HS-5 (cell line): Measurements from ENCODE around the gene GPATCH11.

Source experiments
- DNase-seq: peaks from one replicate; pipeline ENCODE4 v3.0.0-alpha.2; 2012; ENCODE audit warnings: low read depth

GPATCH11 gene

DNA sequence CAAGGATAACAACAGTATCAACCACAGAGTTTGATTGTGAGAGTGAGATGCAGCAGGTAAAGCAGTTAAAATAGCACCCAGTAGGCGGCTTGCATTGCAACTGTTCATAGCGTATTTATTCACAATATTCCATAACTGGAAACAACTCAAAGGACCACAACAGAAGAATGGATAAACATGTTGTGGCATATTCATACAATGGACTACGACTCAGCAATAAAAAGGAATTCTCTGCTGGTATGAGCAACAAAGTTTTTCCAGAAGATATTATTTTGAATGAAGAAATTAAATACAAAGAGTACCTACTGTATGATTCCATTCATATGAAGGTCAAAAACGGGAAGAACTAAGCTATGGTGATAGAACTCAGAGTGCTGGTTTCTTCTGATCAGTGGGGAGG is 25.2 kb downstream of the GPATCH11 start:
- no peak for DNase-seq

DNA sequence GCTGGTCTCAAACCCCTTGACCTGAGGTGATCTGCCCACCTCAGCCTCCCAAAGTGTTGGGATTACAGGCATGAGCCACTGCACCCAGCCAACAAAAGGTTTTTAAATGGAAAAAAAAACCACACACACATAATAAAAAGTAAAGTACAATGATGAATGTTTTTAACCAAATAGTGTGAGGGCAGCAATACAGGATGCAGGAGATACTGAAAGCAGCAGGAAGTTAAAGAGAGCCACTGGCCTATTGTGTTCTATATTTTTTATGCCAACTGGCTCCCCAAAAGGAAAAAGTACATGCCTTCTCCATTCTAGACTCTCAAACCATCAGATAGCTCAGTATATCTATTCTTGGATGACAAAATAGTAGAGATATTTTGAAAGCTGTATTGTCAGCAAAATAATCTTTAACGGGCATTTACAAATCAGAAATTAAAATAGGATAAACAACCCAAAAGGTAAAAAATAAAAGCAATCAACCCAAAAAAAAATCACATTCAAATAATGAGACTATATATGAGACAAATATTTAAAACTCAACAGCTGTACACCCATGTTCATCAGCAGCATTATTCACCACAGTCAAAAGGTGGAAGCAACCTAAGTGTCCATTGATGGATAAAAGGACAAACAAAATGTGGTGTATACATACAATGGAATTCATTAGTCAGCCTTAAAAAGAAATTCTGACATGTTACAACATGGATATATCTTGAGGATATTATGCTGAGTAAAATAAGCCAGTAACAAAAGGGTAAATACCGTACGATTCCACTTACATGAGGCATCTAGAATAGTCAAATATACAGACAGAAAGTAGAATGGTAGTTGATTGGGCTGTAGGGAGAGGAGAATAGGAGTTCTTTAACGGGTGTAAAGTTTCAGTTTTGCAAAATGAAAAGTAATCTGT is 26.2 kb downstream of the GPATCH11 start:
- no peak for DNase-seq

DNA sequence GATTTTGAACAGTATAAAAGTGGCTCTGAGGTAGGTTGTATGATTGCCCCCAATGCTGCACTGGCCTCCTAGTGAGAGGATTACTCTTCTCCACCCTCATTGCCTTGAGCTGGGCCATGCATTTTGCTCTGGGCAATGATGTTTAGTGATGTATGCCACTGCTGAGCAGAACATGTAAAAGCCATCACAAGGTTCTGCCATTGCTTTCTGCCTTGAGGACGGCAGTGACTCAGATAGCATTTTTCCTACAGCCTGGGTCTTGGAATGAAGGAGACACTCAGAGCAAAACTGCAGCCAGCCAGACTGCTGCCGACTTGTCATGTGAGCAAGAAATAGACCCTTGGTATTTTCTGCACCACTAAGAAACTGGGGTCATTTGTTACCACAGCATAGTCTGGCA is 27.6 kb downstream of the GPATCH11 start:
- no peak for DNase-seq

DNA sequence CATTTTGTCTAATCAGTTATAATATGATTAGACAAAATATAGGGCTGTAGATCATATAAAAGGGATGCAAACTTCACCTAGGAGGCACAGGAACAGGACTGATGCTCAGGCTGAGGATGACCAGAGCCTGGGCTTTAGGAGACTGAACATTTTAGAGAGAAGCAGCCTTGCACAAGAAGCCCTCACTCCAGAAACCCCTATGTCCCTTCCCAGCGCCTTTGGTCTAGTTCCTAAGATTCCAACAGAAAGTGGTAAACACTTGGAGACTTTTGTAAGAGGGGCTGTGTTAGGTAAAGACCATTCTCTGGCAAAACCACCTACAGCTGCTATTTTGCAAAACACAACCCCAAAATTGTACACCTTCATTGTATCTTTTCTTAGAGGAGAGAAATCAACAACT is 33.2 kb downstream of the GPATCH11 start:
- no peak for DNase-seq

- no peak for DNase-seq
Observed at GRCh38 chr2:37119157-37119556, 34.8 kb downstream of the GPATCH11 start.

DNA sequence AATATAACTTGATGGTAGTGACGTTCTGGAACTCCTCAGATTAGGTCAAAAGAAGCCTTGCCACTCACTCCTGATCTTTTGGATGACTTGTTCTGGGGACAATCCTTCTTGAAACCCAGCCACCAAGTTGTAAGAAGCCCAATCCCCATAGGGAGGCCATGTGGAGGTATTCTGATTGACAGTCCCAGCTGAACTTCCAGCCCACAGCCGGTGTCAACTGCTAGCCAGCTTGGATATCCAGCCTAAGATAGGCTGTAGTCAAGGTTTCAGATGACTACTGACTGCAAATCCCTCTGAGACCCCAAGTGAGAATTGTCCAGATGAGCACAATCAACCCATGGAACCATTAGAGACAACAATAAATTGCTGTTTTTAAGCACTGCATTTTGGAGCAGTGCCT is 41.1 kb downstream of the GPATCH11 start:
- no peak for DNase-seq

GRCh38 chr2:37132914-37133313 is 48.6 kb downstream of the GPATCH11 start:
- no peak for DNase-seq

DNA sequence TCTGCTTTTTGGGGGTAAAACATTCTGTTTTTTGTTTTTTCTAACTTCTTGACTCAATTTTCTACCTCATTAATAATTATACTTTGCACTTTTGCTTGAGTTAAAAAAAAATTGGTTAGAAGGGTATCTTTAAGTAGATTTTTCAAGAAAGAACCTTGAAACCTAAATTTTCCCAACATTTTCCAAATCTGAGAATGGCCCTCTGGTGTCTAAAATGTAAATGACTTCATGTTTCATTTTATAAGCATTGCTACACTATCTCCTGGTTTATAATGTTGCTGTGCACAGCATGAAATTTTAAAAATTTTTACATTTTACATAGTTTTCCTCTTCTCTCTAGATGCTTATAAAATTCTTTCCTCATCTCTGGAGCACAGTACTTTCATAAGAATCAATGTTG is 58.2 kb downstream of the GPATCH11 start:
- DNase-seq = no peak

DNA sequence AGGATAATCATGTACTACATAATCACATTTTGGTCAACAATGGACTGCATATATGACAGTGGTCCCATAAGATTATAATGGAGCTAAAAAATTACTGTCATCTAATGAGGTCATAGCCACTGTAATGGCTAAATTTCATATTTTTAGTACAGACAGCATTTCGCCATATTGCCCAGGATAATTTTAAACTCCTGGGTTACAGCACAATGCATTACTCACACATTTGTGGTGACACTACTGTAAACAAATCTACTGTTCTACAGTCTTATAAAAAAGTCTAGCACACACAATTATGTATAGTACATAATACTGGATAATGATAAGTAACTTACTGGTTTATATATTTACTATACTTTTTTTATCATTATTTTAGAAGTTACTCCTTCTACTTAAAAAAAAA is 59.7 kb downstream of the GPATCH11 start:
- DNase-seq = no peak

DNA sequence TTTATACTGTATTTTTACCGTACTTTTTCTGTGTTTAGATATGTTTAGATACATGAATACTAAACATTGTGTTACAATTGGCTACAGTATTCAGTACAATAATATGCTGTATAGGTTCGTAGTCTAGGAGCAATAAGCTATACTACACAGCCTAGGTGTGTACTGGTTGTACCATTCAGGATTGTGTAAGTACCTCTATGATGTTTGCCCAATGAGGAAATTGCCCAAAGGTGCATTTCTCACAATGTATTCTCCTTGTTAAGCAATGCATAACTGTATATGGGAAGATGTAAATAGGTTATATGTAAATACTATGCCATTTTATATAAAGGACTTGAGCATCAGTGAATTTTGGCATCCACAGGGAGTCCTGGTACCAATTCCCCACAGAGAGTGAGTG is 61.7 kb downstream of the GPATCH11 start:
- DNase-seq = no peak

DNA sequence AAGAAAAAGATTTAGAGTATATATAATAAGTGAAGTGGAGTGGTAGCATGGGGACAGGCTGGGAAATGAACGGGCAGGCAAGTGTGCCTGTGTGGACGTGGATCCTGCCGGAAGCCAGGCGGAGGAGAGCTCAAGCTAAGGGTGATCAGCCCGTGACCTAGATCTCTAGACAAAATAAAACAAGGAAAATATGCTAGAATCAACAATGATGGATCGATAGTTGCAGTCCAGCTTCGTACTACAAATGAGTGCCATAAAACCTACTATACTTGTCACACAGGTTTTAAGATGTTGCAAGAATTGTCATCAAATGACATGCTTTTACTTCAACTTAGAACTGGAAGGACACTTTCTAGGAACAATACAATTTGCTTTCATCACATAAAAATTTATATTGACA is 64.0 kb downstream of the GPATCH11 start:
- DNase-seq = no peak
